ENCODE measurements around the gene RAB27B. TPM values are rescaled to one million over a fixed set of nuclear protein-coding genes. Genes with fewer than 3 reads are reported as not detected.

RAB27B gene
- total RNA-seq, 4 donors from 2014 or later: 0.02 to 0.20 (median 0.05) TPM; not detected in 1

DNA sequence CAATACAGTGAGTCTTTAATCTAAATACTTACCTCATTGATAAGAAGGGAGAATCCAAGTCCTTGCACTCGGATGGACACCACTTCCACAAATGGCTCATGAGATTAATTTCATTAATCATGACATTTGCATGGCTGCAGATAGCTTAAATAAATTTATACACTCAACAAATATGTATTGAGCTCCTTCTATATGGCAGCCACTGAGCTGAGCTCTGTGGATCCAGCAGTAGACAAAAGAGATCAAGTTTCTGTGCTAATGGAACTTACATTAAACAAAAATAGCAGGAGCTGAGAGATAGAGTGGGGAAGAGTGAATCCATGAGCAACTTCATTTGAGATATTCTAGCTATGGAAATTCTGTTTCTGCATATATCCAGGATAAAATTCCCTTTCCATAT, 44.4 kb downstream of the RAB27B start:
- in situ Hi-C loops (cut with MboI; ENCODE audit: low sequenced_read_pairs in 4 of 4) (loop anchor here in 1 of 4 donors (25.0 kb wide), 1 partner anchor 90 kb away; the partner anchor contains the start of gene CCDC68), intact Hi-C loops (cut with DNase I; ENCODE audit: low total_unique reads) (no loop called here)
- Histone ChIP-seq H3K27ac (no peak overlapping the region), H3K27me3 (no peaks in the 10 kb centered on the region), H3K9me3 (no peaks in the 10 kb centered on the region), H3K4me3 (no peak overlapping the region), H3K4me1 (no peaks in the 10 kb centered on the region), H3K36me3 (no peaks in the 10 kb centered on the region)
- no peak for DNase-seq
- TF ChIP-seq, protein P1, sequence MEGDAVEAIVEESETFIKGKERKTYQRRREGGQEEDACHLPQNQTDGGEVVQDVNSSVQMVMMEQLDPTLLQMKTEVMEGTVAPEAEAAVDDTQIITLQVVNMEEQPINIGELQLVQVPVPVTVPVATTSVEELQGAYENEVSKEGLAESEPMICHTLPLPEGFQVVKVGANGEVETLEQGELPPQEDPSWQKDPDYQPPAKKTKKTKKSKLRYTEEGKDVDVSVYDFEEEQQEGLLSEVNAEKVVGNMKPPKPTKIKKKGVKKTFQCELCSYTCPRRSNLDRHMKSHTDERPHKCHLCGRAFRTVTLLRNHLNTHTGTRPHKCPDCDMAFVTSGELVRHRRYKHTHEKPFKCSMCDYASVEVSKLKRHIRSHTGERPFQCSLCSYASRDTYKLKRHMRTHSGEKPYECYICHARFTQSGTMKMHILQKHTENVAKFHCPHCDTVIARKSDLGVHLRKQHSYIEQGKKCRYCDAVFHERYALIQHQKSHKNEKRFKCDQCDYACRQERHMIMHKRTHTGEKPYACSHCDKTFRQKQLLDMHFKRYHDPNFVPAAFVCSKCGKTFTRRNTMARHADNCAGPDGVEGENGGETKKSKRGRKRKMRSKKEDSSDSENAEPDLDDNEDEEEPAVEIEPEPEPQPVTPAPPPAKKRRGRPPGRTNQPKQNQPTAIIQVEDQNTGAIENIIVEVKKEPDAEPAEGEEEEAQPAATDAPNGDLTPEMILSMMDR (IDR thresholded peaks at IDR 0.05 in 4 of 5, conservative IDR thresholded peaks at IDR 0.05 in 1 of 5): no peak
- TF ChIP-seq POLR2A (IDR thresholded peaks at IDR 0.05): no peak
- ATAC-seq: no peak

DNA sequence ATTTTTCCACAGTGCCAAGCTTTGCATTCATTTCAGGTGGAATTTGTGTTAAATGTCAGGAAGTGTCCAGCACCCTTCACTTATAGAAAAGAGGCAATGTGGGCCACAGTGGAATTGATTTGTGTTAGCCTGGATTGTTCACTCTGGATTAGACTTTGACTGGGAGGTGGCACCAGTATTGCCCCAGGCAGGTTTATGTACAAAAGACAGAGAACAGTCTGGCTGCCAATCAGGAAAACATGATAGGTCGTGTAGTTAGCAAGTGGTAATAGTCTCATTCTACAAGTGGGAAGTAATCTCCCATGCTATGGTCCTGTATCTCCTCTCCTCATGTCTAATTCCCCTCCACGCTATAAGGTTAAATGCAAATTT, 45.6 kb downstream of the RAB27B start:
- H3K27me3 ChIP-seq: no peaks in the 10 kb centered on the region
- TF ChIP-seq, protein P1 (IDR thresholded peaks at IDR 0.05 in 4 of 5, conservative IDR thresholded peaks at IDR 0.05 in 1 of 5): no peak
- TF ChIP-seq POLR2A (IDR thresholded peaks at IDR 0.05): no peak

DNA sequence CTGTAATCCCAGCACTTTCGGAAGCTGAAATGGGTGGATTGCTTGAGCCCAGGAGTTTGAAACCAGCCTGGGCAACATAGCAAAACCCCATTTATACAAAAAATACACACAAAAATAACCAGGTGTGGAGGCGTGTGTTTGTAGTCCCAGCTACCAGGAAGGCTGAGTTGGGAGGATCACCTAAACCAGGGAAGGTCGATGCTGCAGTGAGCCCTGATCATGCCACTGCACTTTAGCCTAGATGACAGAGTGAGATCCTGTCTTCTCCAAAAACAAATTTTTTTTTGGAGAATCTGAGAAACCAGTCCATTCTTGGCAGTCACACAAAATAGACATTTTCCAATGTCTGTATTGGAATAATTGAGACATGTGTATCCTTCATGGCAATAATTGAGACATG, 46.8 kb downstream of the RAB27B start:
- in situ Hi-C loops (cut with MboI; ENCODE audit: low sequenced_read_pairs in 4 of 4): no loop called here
- no peak for ATAC-seq

More for the DNA sequence above, 45.6 kb downstream of the RAB27B start:
- in situ Hi-C loops (cut with MboI; ENCODE audit: low sequenced_read_pairs in 4 of 4): loop anchor here in 1 of 4 donors (25.0 kb wide), 1 partner anchor 88 kb away; the partner anchor contains the start of gene CCDC68
- no peak overlapping the region for H3K27ac ChIP-seq
- ATAC-seq (no peak), DNase-seq (no peak)
- no peaks in the 10 kb centered on the region for H3K4me1 ChIP-seq
- no peaks in the 10 kb centered on the region for H3K36me3 ChIP-seq
- intact Hi-C loops (cut with DNase I; ENCODE audit: low total_unique reads): no loop called here
- no peaks in the 10 kb centered on the region for H3K9me3 ChIP-seq
- no peak overlapping the region for H3K4me3 ChIP-seq

DNA sequence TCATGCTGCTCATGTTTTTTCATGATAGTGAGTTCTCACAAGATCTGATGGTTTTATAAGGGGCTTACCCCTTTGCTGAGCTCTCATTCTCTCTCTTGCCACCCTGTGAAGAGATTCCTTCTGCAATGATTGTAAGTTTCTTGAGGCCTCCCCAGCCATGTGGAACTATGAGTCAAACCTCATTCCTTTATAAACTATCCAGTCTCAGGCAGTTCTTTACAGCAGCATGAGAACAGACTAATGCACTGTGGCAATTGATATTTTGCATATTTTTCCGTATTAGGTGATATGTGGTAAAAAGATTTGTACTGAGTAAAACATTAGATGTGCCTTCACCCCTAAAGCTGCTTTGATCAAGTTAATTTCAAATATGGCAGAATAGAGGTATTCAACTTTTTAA, 48.8 kb downstream of the RAB27B start:
- DNase-seq: no peak
- Histone ChIP-seq H3K4me3 (no peak overlapping the region), H3K27me3 (no peaks in the 10 kb centered on the region), H3K36me3 (no peaks in the 10 kb centered on the region), H3K9me3 (no peaks in the 10 kb centered on the region), H3K4me1 (no peaks in the 10 kb centered on the region), H3K27ac (no peak overlapping the region)
- ATAC-seq: no peak
- no peak for TF ChIP-seq POLR2A (IDR thresholded peaks at IDR 0.05)
- TF ChIP-seq, protein P1 (IDR thresholded peaks at IDR 0.05 in 4 of 5, conservative IDR thresholded peaks at IDR 0.05 in 1 of 5): no peak
- intact Hi-C loops (cut with DNase I; ENCODE audit: low total_unique reads) (no loop called here), in situ Hi-C loops (cut with MboI; ENCODE audit: low sequenced_read_pairs in 4 of 4) (no loop called here)

More for the DNA sequence above, 46.8 kb downstream of the RAB27B start:
- Histone ChIP-seq H3K4me1 (no peaks in the 10 kb centered on the region), H3K9me3 (no peaks in the 10 kb centered on the region), H3K4me3 (no peak overlapping the region), H3K27me3 (no peaks in the 10 kb centered on the region), H3K27ac (no peak overlapping the region), H3K36me3 (no peaks in the 10 kb centered on the region)
- no peak for DNase-seq
- intact Hi-C loops (cut with DNase I; ENCODE audit: low total_unique reads): no loop called here
- TF ChIP-seq, protein P1 (IDR thresholded peaks at IDR 0.05 in 4 of 5, conservative IDR thresholded peaks at IDR 0.05 in 1 of 5): no peak
- TF ChIP-seq POLR2A (IDR thresholded peaks at IDR 0.05): no peak

DNA sequence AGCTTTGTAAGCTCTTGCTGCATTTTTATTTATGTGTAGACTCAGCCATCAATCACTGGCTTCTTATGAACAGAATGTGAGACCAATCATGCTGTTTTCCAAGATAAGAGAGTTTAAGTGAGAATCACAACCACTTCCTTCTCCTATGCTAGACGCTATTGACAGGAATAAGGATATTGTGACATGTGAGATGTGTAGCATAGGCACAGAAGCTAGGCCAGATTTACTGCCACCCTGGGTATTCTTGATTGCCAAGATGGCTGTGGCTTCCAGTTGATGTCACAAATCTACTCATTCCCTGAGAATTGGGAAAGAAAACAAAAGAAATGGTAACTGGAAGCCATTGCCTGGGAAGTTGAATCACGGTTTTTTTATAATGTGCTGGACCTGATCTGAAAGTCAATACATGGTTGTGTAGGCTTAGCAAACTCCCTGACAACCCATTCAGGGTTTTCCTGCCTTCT, 49.9 kb downstream of the RAB27B start:
- no peak overlapping the region for H3K27ac ChIP-seq
- no peak for ATAC-seq
- intact Hi-C loops (cut with DNase I; ENCODE audit: low total_unique reads): no loop called here
- H3K4me3 ChIP-seq: no peak overlapping the region
- DNase-seq: no peak
- in situ Hi-C loops (cut with MboI; ENCODE audit: low sequenced_read_pairs in 4 of 4): no loop called here
- H3K4me1 ChIP-seq: no peaks in the 10 kb centered on the region
- TF ChIP-seq, protein P1 (IDR thresholded peaks at IDR 0.05 in 4 of 5, conservative IDR thresholded peaks at IDR 0.05 in 1 of 5): no peak
- TF ChIP-seq POLR2A (IDR thresholded peaks at IDR 0.05): no peak
- no peaks in the 10 kb centered on the region for H3K27me3 ChIP-seq
- no peaks in the 10 kb centered on the region for H3K9me3 ChIP-seq
- no peaks in the 10 kb centered on the region for H3K36me3 ChIP-seq
